Activated naive CD8-positive, alpha-beta T cell (primary cell): ENCODE measurements around the gene KIF19.
"Not testable (repeated sequence)": the region's sequence is repeated elsewhere in the genome, so short reads cannot be mapped to it uniquely, and the experiment has no call there.

Source experiments
- H3K27ac Mint-ChIP-seq: one replicate; pipeline ENCODE4 v1.8.0; 2021; ENCODE audit warnings: mixed read lengths
- H3K27me3 Mint-ChIP-seq: one replicate; pipeline ENCODE4 v1.8.0; 2021; ENCODE audit warnings: mixed read lengths
- H3K36me3 Mint-ChIP-seq: one replicate; pipeline ENCODE4 v1.8.0; 2021; ENCODE audit warnings: mixed read lengths
- H3K4me1 Mint-ChIP-seq: one replicate; pipeline ENCODE4 v1.8.0; 2021; ENCODE audit warnings: low read depth, mixed read lengths
- H3K4me3 Mint-ChIP-seq: one replicate; pipeline ENCODE4 v1.8.0; 2021; ENCODE audit warnings: mild to moderate bottlenecking, mixed read lengths
- H3K9me3 Mint-ChIP-seq: one replicate; pipeline ENCODE4 v1.8.0; 2021; ENCODE audit warnings: low read depth, mixed read lengths

Gene KIF19, protein sequence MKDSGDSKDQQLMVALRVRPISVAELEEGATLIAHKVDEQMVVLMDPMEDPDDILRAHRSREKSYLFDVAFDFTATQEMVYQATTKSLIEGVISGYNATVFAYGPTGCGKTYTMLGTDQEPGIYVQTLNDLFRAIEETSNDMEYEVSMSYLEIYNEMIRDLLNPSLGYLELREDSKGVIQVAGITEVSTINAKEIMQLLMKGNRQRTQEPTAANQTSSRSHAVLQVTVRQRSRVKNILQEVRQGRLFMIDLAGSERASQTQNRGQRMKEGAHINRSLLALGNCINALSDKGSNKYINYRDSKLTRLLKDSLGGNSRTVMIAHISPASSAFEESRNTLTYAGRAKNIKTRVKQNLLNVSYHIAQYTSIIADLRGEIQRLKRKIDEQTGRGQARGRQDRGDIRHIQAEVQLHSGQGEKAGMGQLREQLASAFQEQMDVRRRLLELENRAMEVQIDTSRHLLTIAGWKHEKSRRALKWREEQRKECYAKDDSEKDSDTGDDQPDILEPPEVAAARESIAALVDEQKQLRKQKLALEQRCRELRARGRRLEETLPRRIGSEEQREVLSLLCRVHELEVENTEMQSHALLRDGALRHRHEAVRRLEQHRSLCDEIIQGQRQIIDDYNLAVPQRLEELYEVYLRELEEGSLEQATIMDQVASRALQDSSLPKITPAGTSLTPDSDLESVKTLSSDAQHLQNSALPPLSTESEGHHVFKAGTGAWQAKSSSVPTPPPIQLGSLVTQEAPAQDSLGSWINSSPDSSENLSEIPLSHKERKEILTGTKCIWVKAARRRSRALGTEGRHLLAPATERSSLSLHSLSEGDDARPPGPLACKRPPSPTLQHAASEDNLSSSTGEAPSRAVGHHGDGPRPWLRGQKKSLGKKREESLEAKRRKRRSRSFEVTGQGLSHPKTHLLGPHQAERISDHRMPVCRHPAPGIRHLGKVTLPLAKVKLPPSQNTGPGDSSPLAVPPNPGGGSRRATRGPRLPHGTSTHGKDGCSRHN

DNA sequence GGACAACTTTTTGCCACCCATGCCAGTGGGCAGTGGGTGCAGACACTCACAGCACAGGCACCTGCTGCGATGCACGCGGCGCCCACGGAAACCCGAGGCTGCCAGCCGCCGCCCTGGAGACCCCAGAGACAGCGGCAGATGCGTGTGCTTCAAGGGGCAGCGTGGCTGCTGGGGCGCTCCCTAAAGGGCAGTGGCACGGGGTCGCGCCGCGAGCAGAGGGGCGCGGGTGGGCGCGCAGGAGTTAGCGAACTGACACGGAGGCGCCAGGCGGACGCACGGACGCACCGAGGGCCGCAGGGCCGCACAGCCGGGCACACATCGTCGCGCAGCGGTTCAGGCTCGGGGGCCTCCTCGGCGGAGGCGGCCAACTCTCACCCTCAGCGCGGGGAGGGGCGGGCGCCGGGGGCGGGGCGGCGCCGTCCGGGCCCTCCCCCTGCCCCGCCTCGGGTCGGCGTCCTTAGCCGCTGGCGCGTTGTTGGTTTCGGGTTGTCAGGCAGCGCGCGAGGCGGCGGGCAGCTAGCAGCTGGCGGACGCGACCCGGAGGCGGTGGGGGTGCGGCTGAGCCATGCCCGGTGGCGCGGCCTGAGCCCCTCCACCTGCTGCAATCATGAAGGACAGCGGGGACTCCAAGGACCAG is at the start of gene KIF19:
Gene KIF19 (plus strand): TSS at position 484 of the 637 bp plus-strand sequence. CDS start 124 bp downstream, at position 608.
- H3K4me3 Mint-ChIP-seq, result peak within 1 kb of the TSS; percentile 54
- no peaks in the 10 kb centered on the region for H3K9me3 Mint-ChIP-seq
- H3K36me3 Mint-ChIP-seq, result no peaks in the 10 kb centered on the region
- no peak within 1 kb of the TSS for H3K27ac Mint-ChIP-seq
- peaks cover 14% of the 10 kb centered on the region for H3K4me1 Mint-ChIP-seq
- peaks cover 12% of the 10 kb centered on the region for H3K27me3 Mint-ChIP-seq

DNA sequence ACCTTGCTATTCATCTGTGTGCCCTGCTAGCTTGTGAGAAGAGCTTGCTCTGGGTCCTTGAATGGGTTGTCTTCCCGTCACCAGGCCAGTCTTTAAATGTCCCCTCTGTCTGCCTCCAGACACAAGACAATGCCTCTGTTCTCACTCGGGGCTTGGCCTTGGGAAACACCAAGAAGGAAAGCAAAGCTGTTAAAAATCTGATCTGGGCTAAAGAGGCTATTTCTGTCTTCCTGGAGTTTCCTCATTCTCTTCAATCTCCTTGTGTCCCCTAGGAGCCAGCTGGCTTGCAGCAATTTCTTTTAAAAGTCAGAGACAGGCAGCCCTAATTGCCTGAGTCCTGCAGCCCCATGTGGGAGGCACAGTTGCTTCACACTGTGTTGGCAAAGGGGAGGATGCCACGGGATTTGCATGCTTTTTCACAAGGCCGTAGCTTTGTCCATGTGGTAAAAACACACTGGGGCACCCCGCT is 49.5 kb upstream of the KIF19 start:
- Mint-ChIP-seq H3K9me3 (no peaks in the 10 kb centered on the region), H3K4me1 (peaks cover 26% of the 10 kb centered on the region), H3K27me3 (no peaks in the 10 kb centered on the region), H3K27ac (no peak overlapping the region), H3K4me3 (peak overlapping the region; percentile 9), H3K36me3 (no peaks in the 10 kb centered on the region)

DNA sequence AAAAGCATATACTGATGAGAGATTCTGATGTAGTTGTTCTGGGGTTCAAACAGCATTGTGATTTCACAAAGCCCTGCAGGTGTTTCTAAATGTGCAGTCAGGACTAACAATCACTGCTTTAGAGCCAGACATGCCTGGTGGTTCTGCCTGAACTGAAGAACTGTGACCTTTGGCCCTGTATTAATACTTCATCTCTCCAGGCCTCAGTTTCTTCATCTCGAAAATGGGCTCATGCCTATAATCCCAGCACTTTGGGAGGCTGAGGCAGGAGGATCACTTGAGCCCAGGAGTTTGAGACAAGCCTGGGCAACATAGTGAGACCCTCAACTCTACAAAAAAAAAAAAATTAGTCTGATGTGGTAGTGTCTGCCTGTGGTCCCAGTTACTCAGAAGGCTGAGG is 48.1 kb upstream of the KIF19 start:
- Mint-ChIP-seq H3K9me3 (no peaks in the 10 kb centered on the region), H3K36me3 (no peaks in the 10 kb centered on the region), H3K4me3 (no peak overlapping the region), H3K27me3 (no peaks in the 10 kb centered on the region), H3K27ac (no peak overlapping the region), H3K4me1 (peaks cover 35% of the 10 kb centered on the region)

DNA sequence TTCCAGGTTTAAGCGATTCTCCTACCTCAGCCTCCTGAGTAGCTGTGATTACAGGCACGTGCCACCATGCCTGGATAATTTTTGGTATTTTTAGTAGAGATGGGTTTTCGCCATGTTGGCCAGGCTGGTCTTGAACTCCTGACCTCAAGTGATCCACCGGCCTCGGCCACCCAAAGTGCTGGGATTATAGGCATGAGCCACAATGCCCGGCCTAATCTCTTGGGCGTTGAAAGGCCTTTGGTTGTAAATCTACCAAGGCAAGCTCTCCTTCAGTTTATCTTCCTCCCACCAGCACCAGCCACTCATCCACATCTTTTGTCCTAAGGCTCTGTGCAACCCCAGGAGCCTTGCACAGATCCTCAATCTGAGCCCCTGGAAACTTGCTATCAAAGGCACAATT is 46.4 kb upstream of the KIF19 start:
- Mint-ChIP-seq H3K27ac (peak overlapping the region; percentile 51), H3K4me1 (peaks cover 31% of the 10 kb centered on the region)
- H3K4me3 Mint-ChIP-seq, H3K9me3 Mint-ChIP-seq, H3K36me3 Mint-ChIP-seq, H3K27me3 Mint-ChIP-seq: not testable (repeated sequence)

DNA sequence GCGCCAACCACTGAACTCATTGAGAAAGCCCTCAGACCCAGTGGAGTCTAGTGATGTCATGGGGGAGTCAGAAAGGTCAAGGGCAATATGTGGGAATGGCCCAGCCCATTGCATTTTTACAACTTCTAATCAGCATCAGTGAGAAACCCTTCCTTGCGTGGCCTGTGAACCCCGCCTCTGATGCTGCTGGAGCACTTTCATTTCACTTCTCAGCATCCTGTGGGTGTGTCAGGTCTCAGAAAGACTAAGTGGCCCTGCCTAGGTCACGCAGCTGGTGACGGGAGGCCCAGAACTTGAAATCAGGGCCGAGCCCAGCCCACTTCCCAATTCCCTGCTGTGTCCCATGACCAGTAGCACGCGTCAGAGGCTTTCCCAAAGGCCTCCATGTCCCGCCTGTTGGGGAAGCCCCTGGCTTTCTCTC is 45.9 kb upstream of the KIF19 start:
- Mint-ChIP-seq H3K9me3 (no peaks in the 10 kb centered on the region), H3K36me3 (no peaks in the 10 kb centered on the region), H3K4me3 (no peak overlapping the region), H3K4me1 (peaks cover 31% of the 10 kb centered on the region), H3K27ac (peak overlapping the region; percentile 51), H3K27me3 (no peaks in the 10 kb centered on the region)

DNA sequence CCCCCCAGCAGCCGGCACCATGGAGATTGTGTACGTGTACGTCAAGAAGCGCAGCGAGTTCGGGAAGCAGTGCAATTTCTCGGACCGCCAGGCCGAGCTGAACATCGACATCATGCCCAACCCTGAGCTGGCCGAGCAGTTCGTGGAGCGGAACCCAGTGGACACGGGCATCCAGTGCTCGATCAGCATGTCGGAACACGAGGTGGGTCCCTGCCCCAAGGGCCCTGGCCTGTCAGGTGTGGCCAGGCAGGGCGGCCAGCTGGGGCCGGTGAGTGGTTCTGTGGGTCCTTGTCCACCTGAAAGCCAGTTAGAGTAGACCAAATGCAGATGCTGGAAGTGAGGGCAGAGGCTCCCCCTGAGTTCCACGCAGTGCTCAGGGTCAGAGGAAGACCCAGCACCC is 44.2 kb upstream of the KIF19 start:
- no peaks in the 10 kb centered on the region for H3K36me3 Mint-ChIP-seq
- H3K9me3 Mint-ChIP-seq, result no peaks in the 10 kb centered on the region
- H3K4me1 Mint-ChIP-seq, result peaks cover 32% of the 10 kb centered on the region
- no peak overlapping the region for H3K27ac Mint-ChIP-seq
- H3K27me3 Mint-ChIP-seq, result no peaks in the 10 kb centered on the region
- H3K4me3 Mint-ChIP-seq, result no peak overlapping the region

DNA sequence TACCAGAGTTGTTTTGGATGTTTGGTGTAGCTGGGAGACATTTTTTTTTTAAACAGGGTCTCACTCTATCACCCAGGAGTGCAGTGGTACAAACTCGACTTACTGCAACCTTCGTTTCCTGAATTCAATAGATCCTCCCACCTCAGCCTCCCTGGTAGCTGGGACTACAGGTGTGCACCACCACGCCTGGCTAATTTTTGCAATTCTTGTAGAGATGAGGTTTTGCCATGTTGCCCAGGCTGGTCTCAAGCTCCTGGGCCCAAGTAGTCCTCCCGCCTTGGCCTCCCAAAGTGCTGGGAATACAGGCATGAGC is 43.8 kb upstream of the KIF19 start:
- H3K36me3 Mint-ChIP-seq, H3K9me3 Mint-ChIP-seq, H3K27me3 Mint-ChIP-seq: not testable (repeated sequence)
- Mint-ChIP-seq H3K4me3 (peak overlapping the region; percentile 20), H3K4me1 (peaks cover 32% of the 10 kb centered on the region), H3K27ac (peak overlapping the region; percentile 91)

DNA sequence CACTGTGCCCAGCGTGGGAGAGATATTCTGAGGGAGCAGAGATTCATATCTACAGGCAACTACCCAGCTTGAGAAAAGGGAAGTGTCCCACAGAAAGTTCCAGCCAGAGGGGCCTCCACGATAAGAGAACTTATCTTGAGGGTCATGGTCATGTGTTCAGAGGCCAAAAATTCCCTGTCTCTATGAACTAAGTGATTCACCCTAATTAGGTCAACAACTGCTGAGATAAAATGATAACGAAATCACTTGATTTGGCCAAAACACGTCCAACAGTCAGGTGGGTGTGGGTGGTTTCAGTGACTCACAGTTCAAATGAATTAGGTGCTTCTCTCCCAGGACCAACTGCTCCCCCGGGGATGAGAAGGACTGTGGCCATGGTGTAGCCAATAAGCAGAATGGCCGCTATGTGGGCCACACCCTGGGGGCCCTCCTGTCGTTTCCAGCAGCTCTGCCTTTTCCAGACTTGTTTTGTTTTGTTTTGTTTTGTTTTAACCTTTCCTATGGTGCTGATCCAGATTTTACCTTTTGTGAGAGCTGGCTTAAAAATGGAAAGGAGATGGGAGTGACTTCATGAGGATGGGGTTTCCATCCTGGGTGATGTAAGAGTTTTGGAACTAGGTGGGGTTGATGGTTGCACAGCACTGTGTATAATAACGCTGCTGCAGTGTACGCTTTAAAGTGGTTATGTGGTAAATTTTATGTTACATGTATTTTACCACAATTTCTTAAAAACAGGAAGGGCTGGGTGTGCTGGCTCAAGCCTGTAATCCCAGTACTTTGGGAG is 43.2 kb upstream of the KIF19 start:
- H3K36me3 Mint-ChIP-seq, result no peaks in the 10 kb centered on the region
- H3K27me3 Mint-ChIP-seq, result no peaks in the 10 kb centered on the region
- peak overlapping the region; percentile 20 for H3K4me3 Mint-ChIP-seq
- H3K4me1 Mint-ChIP-seq, result peaks cover 32% of the 10 kb centered on the region
- no peaks in the 10 kb centered on the region for H3K9me3 Mint-ChIP-seq
- peak overlapping the region; percentile 91 for H3K27ac Mint-ChIP-seq

DNA sequence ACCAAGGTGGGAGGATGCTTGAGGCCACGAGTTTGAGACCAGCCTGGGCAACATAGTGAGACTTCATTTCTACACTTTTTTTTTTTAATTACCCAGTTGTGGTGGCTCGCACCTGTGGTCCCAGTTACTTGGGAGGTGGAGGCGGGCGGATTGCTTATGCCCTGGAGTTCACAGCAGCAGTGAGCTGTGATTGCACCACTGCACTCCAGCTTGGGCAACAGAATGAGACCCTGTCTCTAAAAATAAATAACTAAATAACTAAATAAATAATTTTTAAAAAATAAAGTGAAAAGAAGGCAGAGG is 42.7 kb upstream of the KIF19 start:
- Mint-ChIP-seq H3K4me3 (no peak overlapping the region), H3K9me3 (no peaks in the 10 kb centered on the region), H3K27me3 (no peaks in the 10 kb centered on the region), H3K36me3 (no peaks in the 10 kb centered on the region), H3K4me1 (peaks cover 33% of the 10 kb centered on the region), H3K27ac (peak overlapping the region; percentile 34)

DNA sequence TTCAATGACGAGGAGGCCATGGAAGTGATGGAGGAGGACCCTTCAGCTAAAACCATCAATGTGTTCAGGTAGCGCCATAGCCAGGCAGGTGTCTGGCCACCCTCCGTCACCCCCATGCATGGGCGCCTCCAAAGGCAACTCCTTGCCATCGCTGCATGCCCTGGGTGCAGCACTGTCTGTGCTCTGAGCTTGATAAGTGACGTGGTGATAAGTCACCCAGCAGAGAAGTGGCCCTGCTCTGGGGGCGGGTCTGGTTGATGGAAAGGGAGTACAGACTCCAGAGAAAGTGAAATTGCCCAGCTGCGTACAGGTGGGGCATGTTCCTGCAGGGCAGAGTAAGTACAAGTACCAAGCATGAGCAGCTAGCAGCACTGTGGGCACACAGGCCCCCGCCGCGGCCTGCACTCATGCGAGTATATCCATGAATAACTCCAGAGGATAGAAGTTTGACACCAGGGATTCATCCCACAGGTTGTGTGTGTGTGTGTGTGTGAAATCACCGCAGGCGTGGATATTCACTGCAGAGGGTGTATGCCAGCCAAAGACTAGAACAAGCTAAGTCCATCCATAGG is 38.9 kb upstream of the KIF19 start:
- Mint-ChIP-seq H3K36me3 (no peaks in the 10 kb centered on the region), H3K9me3 (no peaks in the 10 kb centered on the region), H3K27me3 (no peaks in the 10 kb centered on the region), H3K27ac (no peak overlapping the region), H3K4me3 (no peak overlapping the region), H3K4me1 (peaks cover 25% of the 10 kb centered on the region)

DNA sequence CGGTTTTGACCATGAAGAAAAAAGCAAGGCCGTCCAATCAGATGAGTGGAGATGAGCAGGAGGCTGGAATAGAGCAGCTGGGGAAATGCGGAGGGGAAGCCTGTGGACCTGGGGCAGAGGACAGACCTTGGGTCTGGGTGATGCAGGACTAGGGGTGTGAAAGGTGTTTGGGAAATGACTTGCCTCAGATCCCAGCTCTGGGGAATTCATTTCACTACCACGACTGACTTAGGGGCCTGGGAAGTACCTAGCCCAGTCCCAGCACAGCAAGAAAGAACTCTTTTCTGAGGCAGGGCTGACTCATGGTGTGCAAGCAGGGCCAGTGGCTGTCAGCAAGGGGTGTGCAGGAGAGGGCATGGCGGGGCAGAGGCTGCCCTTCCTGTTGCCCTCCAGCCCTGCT is 37.2 kb upstream of the KIF19 start:
- peaks cover 13% of the 10 kb centered on the region for H3K4me1 Mint-ChIP-seq
- H3K36me3 Mint-ChIP-seq, result no peaks in the 10 kb centered on the region
- no peak overlapping the region for H3K27ac Mint-ChIP-seq

DNA sequence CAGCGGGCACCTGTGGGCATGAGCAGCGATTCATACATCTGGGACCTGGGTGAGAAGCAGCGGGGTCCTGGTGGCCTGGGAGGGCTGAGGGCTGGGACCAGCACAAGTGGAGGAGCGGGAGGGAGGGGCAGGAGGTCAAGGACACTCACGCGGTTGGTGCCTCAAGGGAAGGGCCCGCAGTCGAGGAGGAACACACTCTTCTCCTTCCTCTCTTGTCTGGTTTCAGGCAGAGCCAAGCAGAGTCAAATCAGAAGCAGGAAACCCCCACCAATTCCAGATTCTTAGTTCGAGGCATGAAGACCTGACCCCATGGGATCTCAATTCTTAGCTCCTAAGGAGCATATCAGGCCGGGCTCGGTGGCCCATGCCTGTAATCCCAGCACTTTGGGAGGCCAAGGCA is 36.3 kb upstream of the KIF19 start:
- Mint-ChIP-seq H3K27me3 (no peaks in the 10 kb centered on the region), H3K9me3 (no peaks in the 10 kb centered on the region), H3K4me3 (no peak overlapping the region), H3K36me3 (no peaks in the 10 kb centered on the region), H3K27ac (no peak overlapping the region), H3K4me1 (peaks cover 9% of the 10 kb centered on the region)

More for the DNA sequence above, 37.2 kb upstream of the KIF19 start:
- H3K4me3 Mint-ChIP-seq, result no peak overlapping the region
- no peaks in the 10 kb centered on the region for H3K9me3 Mint-ChIP-seq
- H3K27me3 Mint-ChIP-seq, result no peaks in the 10 kb centered on the region

DNA sequence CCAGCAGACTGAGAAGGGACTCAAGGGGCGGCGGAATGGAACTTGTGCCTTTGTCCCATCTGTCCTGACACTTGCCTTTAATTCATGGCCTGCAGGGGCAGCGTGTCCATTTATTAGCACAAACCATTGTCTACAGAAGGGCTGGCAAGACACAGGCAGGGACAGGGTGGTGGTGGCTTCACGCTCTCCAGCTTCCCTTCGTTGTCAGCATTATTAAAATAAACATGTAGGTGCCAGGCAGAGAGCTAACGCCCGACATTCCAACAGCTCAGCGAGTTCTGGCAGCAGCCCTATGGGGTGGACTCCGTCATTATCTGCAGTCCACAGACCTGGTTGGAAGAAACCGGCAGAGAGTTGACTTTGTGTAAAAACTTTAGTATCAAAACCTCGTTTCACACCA is 35.7 kb upstream of the KIF19 start:
- Mint-ChIP-seq H3K4me1 (peaks cover 4% of the 10 kb centered on the region), H3K9me3 (no peaks in the 10 kb centered on the region), H3K27ac (no peak overlapping the region), H3K36me3 (no peaks in the 10 kb centered on the region), H3K27me3 (no peaks in the 10 kb centered on the region), H3K4me3 (no peak overlapping the region)

DNA sequence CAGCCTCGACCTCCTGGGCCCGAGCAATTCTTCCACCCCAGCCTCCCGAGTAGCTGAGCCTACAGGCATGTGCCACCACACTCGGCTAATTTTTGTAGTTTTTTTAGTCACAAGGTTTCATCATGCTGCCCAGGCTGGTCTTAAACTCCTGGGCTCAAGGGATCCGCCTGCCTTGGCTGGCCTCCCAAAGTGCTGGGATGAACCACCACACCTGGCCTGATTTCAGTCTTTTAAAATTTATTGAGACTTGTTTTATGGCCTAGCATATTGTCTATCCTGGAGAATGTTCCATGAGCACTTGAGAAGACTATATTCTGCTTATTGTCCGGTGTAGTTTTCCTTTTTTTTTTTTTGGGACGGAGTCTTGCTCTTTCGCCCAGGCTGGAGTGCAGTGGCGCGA is 33.5 kb upstream of the KIF19 start:
- no peak overlapping the region for H3K4me3 Mint-ChIP-seq
- no peaks in the 10 kb centered on the region for H3K36me3 Mint-ChIP-seq
- no peaks in the 10 kb centered on the region for H3K27me3 Mint-ChIP-seq
- peaks cover 7% of the 10 kb centered on the region for H3K4me1 Mint-ChIP-seq
- H3K9me3 Mint-ChIP-seq, result no peaks in the 10 kb centered on the region
- no peak overlapping the region for H3K27ac Mint-ChIP-seq
